ENCODE data around the gene KCTD2. TPM values are rescaled to one million over a fixed set of nuclear protein-coding genes. Genes with fewer than 3 reads are reported as not detected.

Gene KCTD2
- total and polyA plus RNA-seq, 9 of the 15 experiments (the other 6 are each of a cell fraction or from before 2014, with no cell fraction given), result 1.7 to 32.9 (median 15.8) TPM

DNA sequence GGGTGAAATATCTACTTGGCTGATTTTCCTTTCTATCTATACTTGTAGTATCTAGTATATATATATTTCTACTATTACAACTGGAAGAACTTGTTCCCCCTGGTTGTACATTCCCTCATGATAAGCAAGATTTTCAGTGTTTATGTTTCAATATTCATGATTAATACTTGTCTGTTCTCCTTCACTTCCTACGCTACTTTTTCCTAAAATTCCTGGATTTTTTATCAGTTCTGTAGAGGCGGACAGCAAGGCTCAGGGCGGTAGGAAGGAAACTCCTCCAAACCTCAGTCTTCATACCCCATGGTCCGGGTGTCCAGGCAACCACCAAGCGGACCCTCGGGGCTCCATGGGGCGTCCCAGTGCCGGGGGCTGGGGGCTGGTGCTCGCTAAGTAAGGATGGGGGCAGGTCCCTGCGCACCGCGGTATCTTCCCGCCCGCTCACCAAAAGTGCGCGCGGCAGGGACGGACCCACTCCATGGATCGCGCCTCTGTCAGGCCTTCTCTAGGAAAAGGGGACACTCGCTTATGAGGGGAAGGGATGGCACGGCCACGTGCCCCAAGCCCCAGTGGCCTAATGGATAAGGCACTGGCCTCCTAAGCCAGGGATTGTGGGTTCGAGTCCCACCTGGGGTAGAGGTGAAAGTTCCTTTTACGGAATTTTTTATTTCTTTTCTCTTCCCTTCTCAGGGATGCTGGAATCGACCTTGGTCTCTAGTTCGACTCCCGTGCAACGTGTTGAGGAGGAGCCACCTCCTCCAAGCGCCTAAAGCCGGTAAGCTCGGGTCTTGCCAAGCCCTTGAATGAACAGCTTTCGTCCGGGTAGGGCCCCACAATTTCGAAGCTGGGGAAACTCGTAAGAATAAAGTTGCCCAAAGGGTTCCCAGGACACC is 13.4 kb upstream of the KCTD2 start (continued):
- TF ChIP-seq ESRRA (IDR thresholded peaks at IDR 0.05; ENCODE audit: borderline replicate concordance, low read depth) (no peak; the same call in none of the 2 replicates), ELF4 (CRISPR knock-in tag; IDR thresholded peaks at IDR 0.05) (no peak), ZNF586 (CRISPR knock-in tag; conservative IDR thresholded peaks at IDR 0.05) (no peak), SMARCA5 (IDR thresholded peaks at IDR 0.05) (no peak; the same call in 1 of the 2 replicates), ZNF57 (CRISPR knock-in tag; IDR thresholded peaks at IDR 0.05) (no peak), HMG20A (CRISPR knock-in tag; conservative IDR thresholded peaks at IDR 0.05) (no peak), ARID2 (IDR thresholded peaks at IDR 0.05) (no peak), PCBP2 (IDR thresholded peaks at IDR 0.05; ENCODE audit: low read depth, low read length, poor library complexity, severe bottlenecking) (no peak), TEAD2 (tag; IDR thresholded peaks at IDR 0.05) (no peak), ZNF347 (CRISPR knock-in tag; IDR thresholded peaks at IDR 0.05; ENCODE audit: low read depth) (no peak), ZNF408 (CRISPR knock-in tag; IDR thresholded peaks at IDR 0.05; ENCODE audit: low read depth) (no peak), ZSCAN32 (CRISPR knock-in tag; IDR thresholded peaks at IDR 0.05) (no peak)
- TF ChIP-seq, protein P1, sequence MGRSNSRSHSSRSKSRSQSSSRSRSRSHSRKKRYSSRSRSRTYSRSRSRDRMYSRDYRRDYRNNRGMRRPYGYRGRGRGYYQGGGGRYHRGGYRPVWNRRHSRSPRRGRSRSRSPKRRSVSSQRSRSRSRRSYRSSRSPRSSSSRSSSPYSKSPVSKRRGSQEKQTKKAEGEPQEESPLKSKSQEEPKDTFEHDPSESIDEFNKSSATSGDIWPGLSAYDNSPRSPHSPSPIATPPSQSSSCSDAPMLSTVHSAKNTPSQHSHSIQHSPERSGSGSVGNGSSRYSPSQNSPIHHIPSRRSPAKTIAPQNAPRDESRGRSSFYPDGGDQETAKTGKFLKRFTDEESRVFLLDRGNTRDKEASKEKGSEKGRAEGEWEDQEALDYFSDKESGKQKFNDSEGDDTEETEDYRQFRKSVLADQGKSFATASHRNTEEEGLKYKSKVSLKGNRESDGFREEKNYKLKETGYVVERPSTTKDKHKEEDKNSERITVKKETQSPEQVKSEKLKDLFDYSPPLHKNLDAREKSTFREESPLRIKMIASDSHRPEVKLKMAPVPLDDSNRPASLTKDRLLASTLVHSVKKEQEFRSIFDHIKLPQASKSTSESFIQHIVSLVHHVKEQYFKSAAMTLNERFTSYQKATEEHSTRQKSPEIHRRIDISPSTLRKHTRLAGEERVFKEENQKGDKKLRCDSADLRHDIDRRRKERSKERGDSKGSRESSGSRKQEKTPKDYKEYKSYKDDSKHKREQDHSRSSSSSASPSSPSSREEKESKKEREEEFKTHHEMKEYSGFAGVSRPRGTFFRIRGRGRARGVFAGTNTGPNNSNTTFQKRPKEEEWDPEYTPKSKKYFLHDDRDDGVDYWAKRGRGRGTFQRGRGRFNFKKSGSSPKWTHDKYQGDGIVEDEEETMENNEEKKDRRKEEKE (IDR thresholded peaks at IDR 0.05; ENCODE audit: borderline replicate concordance in 1 of 2, control insufficient read depth in 1 of 2, low read depth in 2 of 2, low read length in 1 of 2), result no peak
- TF ChIP-seq, protein P2, sequence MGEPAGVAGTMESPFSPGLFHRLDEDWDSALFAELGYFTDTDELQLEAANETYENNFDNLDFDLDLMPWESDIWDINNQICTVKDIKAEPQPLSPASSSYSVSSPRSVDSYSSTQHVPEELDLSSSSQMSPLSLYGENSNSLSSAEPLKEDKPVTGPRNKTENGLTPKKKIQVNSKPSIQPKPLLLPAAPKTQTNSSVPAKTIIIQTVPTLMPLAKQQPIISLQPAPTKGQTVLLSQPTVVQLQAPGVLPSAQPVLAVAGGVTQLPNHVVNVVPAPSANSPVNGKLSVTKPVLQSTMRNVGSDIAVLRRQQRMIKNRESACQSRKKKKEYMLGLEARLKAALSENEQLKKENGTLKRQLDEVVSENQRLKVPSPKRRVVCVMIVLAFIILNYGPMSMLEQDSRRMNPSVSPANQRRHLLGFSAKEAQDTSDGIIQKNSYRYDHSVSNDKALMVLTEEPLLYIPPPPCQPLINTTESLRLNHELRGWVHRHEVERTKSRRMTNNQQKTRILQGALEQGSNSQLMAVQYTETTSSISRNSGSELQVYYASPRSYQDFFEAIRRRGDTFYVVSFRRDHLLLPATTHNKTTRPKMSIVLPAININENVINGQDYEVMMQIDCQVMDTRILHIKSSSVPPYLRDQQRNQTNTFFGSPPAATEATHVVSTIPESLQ (CRISPR knock-in tag; IDR thresholded peaks at IDR 0.05), result no peak
- TF ChIP-seq, protein P3, sequence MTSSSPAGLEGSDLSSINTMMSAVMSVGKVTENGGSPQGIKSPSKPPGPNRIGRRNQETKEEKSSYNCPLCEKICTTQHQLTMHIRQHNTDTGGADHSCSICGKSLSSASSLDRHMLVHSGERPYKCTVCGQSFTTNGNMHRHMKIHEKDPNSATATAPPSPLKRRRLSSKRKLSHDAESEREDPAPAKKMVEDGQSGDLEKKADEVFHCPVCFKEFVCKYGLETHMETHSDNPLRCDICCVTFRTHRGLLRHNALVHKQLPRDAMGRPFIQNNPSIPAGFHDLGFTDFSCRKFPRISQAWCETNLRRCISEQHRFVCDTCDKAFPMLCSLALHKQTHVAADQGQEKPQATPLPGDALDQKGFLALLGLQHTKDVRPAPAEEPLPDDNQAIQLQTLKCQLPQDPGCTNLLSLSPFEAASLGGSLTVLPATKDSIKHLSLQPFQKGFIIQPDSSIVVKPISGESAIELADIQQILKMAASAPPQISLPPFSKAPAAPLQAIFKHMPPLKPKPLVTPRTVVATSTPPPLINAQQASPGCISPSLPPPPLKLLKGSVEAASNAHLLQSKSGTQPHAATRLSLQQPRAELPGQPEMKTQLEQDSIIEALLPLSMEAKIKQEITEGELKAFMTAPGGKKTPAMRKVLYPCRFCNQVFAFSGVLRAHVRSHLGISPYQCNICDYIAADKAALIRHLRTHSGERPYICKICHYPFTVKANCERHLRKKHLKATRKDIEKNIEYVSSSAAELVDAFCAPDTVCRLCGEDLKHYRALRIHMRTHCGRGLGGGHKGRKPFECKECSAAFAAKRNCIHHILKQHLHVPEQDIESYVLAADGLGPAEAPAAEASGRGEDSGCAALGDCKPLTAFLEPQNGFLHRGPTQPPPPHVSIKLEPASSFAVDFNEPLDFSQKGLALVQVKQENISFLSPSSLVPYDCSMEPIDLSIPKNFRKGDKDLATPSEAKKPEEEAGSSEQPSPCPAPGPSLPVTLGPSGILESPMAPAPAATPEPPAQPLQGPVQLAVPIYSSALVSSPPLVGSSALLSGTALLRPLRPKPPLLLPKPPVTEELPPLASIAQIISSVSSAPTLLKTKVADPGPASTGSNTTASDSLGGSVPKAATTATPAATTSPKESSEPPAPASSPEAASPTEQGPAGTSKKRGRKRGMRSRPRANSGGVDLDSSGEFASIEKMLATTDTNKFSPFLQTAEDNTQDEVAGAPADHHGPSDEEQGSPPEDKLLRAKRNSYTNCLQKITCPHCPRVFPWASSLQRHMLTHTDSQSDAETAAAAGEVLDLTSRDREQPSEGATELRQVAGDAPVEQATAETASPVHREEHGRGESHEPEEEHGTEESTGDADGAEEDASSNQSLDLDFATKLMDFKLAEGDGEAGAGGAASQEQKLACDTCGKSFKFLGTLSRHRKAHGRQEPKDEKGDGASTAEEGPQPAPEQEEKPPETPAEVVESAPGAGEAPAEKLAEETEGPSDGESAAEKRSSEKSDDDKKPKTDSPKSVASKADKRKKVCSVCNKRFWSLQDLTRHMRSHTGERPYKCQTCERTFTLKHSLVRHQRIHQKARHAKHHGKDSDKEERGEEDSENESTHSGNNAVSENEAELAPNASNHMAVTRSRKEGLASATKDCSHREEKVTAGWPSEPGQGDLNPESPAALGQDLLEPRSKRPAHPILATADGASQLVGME (CRISPR knock-in tag; IDR thresholded peaks at IDR 0.05), result no peak
